GM12878 (cell line): Measurements from ENCODE around the gene TXNDC17. TPM values are rescaled to one million over a fixed set of nuclear protein-coding genes. Genes with fewer than 3 reads are reported as not detected.

Experiments
- BCL11A ChIP-seq: IDR thresholded peaks from 2 replicates; pipeline ENCODE4 v1.6.1; 2011; ENCODE audit warnings: low read depth, low read length
- BHLHE40 ChIP-seq, 2 experiments: fragments of 450-650 bp in 1 of 2; IDR thresholded peaks; 2 replicates each; pipeline ENCODE4 v1.6.1; 2011 to 2017; ENCODE audit warnings: low read depth in 2 of 2, borderline replicate concordance in 1 of 2, improper control_type of control experiment in 1 of 2, low read length in 1 of 2, mild to moderate bottlenecking in 1 of 2
- CBFB ChIP-seq: IDR thresholded peaks from 2 replicates; pipeline ENCODE4 v1.6.1; 2016; ENCODE audit warnings: antibody characterized with exemption, low read depth
- CHD1 ChIP-seq: IDR thresholded peaks from 2 replicates; pipeline ENCODE4 v1.6.1; 2012; ENCODE audit warnings: low read depth, low read length, improper control_type of control experiment
- CREB1 ChIP-seq: IDR thresholded peaks from 2 replicates; pipeline ENCODE4 v1.6.1; 2012; ENCODE audit warnings: low read depth, mild to moderate bottlenecking, inconsistent platforms
- EED ChIP-seq: sonication (generic); IDR thresholded peaks from 2 replicates; pipeline ENCODE4 v1.6.1; 2016; ENCODE audit warnings: antibody characterized with exemption, low read depth
- HCFC1 ChIP-seq: fragments of 150-350 bp; IDR thresholded peaks from 2 replicates; pipeline ENCODE4 v1.6.1; 2014; ENCODE audit warnings: low read length
- HDAC2 ChIP-seq: fragments of 200-600 bp; sonication (generic); IDR thresholded peaks from 2 replicates; pipeline ENCODE4 v1.6.1; 2017
- LARP7 ChIP-seq: fragments of 450-650 bp; IDR thresholded peaks from 2 replicates; pipeline ENCODE4 v1.6.1; 2017; ENCODE audit warnings: mild to moderate bottlenecking
- MXI1 ChIP-seq: fragments of 150-350 bp; IDR thresholded peaks from 2 replicates; pipeline ENCODE4 v1.6.1; 2011; ENCODE audit warnings: low read depth, mild to moderate bottlenecking, inconsistent platforms, low read length, improper control_type of control experiment
- NFXL1 ChIP-seq: fragments of 450-650 bp; IDR thresholded peaks from 2 replicates; pipeline ENCODE4 v1.6.1; 2017; ENCODE audit warnings: antibody characterized with exemption, mild to moderate bottlenecking, borderline replicate concordance
- NKRF ChIP-seq: fragments of 450-650 bp; conservative IDR thresholded peaks from 2 replicates; pipeline ENCODE4 v1.6.1; 2017; ENCODE audit warnings: mild to moderate bottlenecking, moderate library complexity
- NR2F1 ChIP-seq: fragments of 450-650 bp; conservative IDR thresholded peaks from 2 replicates; pipeline ENCODE4 v1.6.1; 2017; ENCODE audit warnings: mild to moderate bottlenecking
- PAX8 ChIP-seq: fragments of 450-650 bp; IDR thresholded peaks from 2 replicates; pipeline ENCODE4 v1.6.1; 2017; ENCODE audit warnings: mild to moderate bottlenecking, moderate library complexity
- PRDM15 ChIP-seq: fragments of 450-650 bp; formaldehyde crosslinking; IDR thresholded peaks from 2 replicates; pipeline ENCODE4 v1.4.0; 2020; ENCODE audit warnings: mild to moderate bottlenecking, moderate library complexity
- TAF1 ChIP-seq: IDR thresholded peaks from 2 replicates; pipeline ENCODE4 v1.6.1; 2011; ENCODE audit warnings: mild to moderate bottlenecking, low read depth, low read length, borderline replicate concordance
- TCF7 ChIP-seq: IDR thresholded peaks from 2 replicates; pipeline ENCODE4 v1.6.1; 2014; ENCODE audit warnings: antibody characterized with exemption, borderline replicate concordance
- polyA plus RNA-seq, 11 experiments: library from polyadenylated mRNA; depleted of rRNA in 4 of 11; unstranded in 6 of 11; stranded (reverse) in 5 of 11; fragments of >200 nt; fragmentation: Nextera tagmentation in 4 of 11; fragmentation: Illumina TruSeq in 1 of 11; extraction: Ambion mirVana in 4 of 11; extraction: Trizol in 1 of 11; gene quantifications; 1 replicate in 1 of 11; 2 replicates in 10 of 11; pipeline versions ENCODE4 v1.2.1 to v1.2.3, GENCODE V29; 2011 to 2016; ENCODE audit warnings: inconsistent platforms in 2 of 11, missing spikeins in 2 of 11, low read depth in 1 of 11
- total RNA-seq, 4 experiments: library from RNA; depleted of rRNA in 3 of 4; stranded (reverse); fragments of >200 nt in 3 of 4; fragmentation: Illumina TruSeq in 1 of 4; extraction: Trizol in 1 of 4; gene quantifications; 2 replicates each; pipeline versions ENCODE4 v1.2.1 to v1.2.3, GENCODE V29; 2013 to 2021
- TF ChIP-seq, protein P1 (sequence below): IDR thresholded peaks from 2 replicates; pipeline ENCODE4 v1.6.1; 2012; ENCODE audit warnings: improper control_type of control experiment, low read depth, low read length; ENCODE audit not compliant: insufficient replicate concordance
- TF ChIP-seq, protein P2 (sequence below): IDR thresholded peaks from 2 replicates; pipeline ENCODE4 v1.6.1; 2011; ENCODE audit warnings: low read depth, mild to moderate bottlenecking, low read length, moderate library complexity, borderline replicate concordance; ENCODE audit errors: extremely low read depth

TXNDC17 gene
- total and polyA plus RNA-seq, 10 of the 15 experiments (the other 5 are each of a cell fraction or from before 2014, with no cell fraction given): 124 to 957 (median 216) TPM

DNA sequence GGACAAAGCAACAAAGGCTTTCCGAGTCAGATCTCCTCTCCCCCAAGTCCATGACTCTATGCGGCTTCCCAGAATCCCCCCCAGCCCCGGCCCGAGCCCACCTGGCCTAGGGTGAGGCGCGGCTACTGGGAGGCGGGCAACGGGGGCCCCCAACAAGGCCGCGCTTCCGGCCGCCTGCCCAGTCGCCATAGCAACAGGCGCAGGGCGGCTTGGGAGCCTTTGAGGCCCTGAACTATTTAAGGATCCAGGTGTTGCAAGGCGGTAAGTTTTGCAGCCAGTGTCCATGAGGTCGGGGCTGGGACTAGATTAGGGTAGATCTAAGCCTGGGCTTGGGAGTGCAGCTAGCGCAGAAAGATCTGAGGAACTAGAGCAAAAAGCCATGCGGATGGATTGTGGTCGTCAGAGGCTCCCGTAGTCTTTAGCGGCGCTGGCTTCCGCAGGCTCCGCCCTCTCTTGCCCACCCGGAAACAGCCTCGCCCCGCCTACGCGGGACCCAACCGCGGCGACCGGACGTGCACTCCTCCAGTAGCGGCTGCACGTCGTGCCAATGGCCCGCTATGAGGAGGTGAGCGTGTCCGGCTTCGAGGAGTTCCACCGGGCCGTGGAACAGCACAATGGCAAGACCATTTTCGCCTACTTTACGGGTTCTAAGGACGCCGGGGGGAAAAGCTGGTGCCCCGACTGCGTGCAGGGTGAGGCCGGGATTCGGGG lies at the start of gene TXNDC17, which contains the start of gene KIAA0753 (continued):
- TF ChIP-seq EED (peak; percentile 38; the same call in 1 of the 2 replicates), TCF7 (no peak), NFXL1 (no peak), CBFB (peak; percentile 89), HCFC1 (peak; percentile 62), PAX8 (no peak), LARP7 (peak; percentile 73; the same call in 1 of the 2 replicates), CHD1 (no peak), TAF1 (peak; percentile 98), BHLHE40 (IDR thresholded peaks at IDR 0.05; ENCODE audit: borderline replicate concordance in 1 of 2, low read depth in 2 of 2, low read length in 1 of 2) (peak; percentile 11 to 66; a peak in 2 of 4 replicates), NKRF (peak; percentile 95), MXI1 (peak; percentile 91), PRDM15 (CRISPR knock-in tag) (no peak), NR2F1 (peak; percentile 53; the same call in 1 of the 2 replicates), CREB1 (peak; percentile 61; the same call in 1 of the 2 replicates), BCL11A (no peak), HDAC2 (no peak)
- TF ChIP-seq, protein P1, sequence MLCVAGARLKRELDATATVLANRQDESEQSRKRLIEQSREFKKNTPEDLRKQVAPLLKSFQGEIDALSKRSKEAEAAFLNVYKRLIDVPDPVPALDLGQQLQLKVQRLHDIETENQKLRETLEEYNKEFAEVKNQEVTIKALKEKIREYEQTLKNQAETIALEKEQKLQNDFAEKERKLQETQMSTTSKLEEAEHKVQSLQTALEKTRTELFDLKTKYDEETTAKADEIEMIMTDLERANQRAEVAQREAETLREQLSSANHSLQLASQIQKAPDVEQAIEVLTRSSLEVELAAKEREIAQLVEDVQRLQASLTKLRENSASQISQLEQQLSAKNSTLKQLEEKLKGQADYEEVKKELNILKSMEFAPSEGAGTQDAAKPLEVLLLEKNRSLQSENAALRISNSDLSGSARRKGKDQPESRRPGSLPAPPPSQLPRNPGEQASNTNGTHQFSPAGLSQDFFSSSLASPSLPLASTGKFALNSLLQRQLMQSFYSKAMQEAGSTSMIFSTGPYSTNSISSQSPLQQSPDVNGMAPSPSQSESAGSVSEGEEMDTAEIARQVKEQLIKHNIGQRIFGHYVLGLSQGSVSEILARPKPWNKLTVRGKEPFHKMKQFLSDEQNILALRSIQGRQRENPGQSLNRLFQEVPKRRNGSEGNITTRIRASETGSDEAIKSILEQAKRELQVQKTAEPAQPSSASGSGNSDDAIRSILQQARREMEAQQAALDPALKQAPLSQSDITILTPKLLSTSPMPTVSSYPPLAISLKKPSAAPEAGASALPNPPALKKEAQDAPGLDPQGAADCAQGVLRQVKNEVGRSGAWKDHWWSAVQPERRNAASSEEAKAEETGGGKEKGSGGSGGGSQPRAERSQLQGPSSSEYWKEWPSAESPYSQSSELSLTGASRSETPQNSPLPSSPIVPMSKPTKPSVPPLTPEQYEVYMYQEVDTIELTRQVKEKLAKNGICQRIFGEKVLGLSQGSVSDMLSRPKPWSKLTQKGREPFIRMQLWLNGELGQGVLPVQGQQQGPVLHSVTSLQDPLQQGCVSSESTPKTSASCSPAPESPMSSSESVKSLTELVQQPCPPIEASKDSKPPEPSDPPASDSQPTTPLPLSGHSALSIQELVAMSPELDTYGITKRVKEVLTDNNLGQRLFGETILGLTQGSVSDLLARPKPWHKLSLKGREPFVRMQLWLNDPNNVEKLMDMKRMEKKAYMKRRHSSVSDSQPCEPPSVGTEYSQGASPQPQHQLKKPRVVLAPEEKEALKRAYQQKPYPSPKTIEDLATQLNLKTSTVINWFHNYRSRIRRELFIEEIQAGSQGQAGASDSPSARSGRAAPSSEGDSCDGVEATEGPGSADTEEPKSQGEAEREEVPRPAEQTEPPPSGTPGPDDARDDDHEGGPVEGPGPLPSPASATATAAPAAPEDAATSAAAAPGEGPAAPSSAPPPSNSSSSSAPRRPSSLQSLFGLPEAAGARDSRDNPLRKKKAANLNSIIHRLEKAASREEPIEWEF: no peak
- TF ChIP-seq, protein P2, sequence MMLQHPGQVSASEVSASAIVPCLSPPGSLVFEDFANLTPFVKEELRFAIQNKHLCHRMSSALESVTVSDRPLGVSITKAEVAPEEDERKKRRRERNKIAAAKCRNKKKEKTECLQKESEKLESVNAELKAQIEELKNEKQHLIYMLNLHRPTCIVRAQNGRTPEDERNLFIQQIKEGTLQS: no peak
